ENCODE data around the gene CHST12. TPM values are rescaled to one million over a fixed set of nuclear protein-coding genes. Genes with fewer than 3 reads are reported as not detected.

Gene CHST12
- total and polyA plus RNA-seq, 2 experiments from 2014 or later, result 7.2 to 21.5 TPM

DNA sequence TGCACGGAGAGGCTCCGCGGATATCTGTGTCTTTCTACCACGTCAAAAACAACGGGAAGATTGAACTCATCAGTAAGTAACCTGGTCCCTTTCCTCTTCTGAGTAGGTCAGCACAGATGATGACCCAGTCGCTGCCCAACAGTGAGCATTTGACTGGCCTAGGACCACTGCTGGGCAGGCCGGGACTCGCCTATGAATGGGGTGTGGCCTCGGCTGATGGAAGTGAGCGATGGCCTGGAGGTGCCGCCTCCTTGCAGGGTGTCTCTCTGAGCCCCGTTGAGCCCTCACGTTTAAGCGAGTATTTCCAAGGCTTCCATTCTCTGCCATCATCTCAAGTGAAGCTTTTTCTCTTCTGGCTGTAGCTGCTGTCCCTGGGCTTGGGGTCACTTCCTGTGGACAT lies 30.7 kb upstream of the CHST12 start:
- no peaks in the 10 kb centered on the region for H3K4me1 ChIP-seq (ENCODE audit: insufficient read depth)
- DNase-seq (ENCODE audit: low spot score), result no peak
- no peak overlapping the region for H3K27ac ChIP-seq
- H3K36me3 ChIP-seq (replicated peaks; ENCODE audit: insufficient read depth, low read depth), result no peaks in the 10 kb centered on the region
- TF ChIP-seq EZH2phosphoT487 (IDR thresholded peaks at IDR 0.05; ENCODE audit: low read depth, severe bottlenecking, unreplicated experiment), result no peak
- TF ChIP-seq, protein P1, sequence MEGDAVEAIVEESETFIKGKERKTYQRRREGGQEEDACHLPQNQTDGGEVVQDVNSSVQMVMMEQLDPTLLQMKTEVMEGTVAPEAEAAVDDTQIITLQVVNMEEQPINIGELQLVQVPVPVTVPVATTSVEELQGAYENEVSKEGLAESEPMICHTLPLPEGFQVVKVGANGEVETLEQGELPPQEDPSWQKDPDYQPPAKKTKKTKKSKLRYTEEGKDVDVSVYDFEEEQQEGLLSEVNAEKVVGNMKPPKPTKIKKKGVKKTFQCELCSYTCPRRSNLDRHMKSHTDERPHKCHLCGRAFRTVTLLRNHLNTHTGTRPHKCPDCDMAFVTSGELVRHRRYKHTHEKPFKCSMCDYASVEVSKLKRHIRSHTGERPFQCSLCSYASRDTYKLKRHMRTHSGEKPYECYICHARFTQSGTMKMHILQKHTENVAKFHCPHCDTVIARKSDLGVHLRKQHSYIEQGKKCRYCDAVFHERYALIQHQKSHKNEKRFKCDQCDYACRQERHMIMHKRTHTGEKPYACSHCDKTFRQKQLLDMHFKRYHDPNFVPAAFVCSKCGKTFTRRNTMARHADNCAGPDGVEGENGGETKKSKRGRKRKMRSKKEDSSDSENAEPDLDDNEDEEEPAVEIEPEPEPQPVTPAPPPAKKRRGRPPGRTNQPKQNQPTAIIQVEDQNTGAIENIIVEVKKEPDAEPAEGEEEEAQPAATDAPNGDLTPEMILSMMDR (IDR thresholded peaks at IDR 0.05; ENCODE audit: poor library complexity), result no peak
- TF ChIP-seq EZH2 (IDR thresholded peaks at IDR 0.05; ENCODE audit: borderline replicate concordance), result no peak
- no peak overlapping the region for H2AFZ ChIP-seq
- H3K4me3 ChIP-seq, result no peak overlapping the region
- peaks cover 5% of the 10 kb centered on the region for H4K20me1 ChIP-seq (ENCODE audit: insufficient read depth, poor library complexity, severe bottlenecking)
- H3K4me2 ChIP-seq, result no peak overlapping the region
- 94% methylated on average over 14 of the region's 14 CpGs for WGBS (ENCODE audit: low lambda C conversion rate, missing lambda C conversion rate)
- H3K9me2 ChIP-seq (replicated peaks; ENCODE audit: insufficient read depth), result no peaks in the 10 kb centered on the region
- peaks cover 22% of the 10 kb centered on the region for H3K79me2 ChIP-seq
- H3K27me3 ChIP-seq, result no peaks in the 10 kb centered on the region
- no peaks in the 10 kb centered on the region for H3K9me3 ChIP-seq (ENCODE audit: low read depth)

DNA sequence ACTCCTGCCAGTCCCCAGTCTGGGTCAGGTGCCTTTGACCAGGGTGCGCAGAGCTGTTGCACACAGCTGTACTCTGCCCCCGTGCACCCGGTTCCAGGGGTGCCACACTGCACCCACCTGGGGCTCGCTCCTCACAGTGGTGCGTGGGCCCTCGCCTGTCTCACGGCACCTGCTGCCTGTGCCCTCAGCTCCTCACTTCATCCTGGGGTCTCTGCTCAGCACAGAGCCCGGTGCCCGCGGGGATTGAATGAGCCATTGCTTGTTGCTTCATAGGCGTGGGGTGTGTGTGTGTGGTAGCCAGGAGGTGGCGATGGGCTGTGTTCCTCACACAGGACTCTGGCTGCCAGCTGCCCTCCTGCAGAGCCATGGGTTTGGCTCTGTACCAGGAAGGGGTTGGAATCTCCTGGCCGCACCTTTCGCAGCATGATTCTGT lies 30.3 kb upstream of the CHST12 start:
- no peak overlapping the region for H2AFZ ChIP-seq
- 97% methylated on average over 14 of the region's 14 CpGs for WGBS (ENCODE audit: low lambda C conversion rate, missing lambda C conversion rate)
- DNase-seq (ENCODE audit: low spot score), result no peak
- TF ChIP-seq EZH2 (IDR thresholded peaks at IDR 0.05; ENCODE audit: borderline replicate concordance), result no peak
- TF ChIP-seq, protein P1 (IDR thresholded peaks at IDR 0.05; ENCODE audit: poor library complexity), result no peak
- no peak for TF ChIP-seq EZH2phosphoT487 (IDR thresholded peaks at IDR 0.05; ENCODE audit: low read depth, severe bottlenecking, unreplicated experiment)
- peaks cover 22% of the 10 kb centered on the region for H3K79me2 ChIP-seq
- H3K9me2 ChIP-seq (replicated peaks; ENCODE audit: insufficient read depth), result no peaks in the 10 kb centered on the region
- H4K20me1 ChIP-seq (ENCODE audit: insufficient read depth, poor library complexity, severe bottlenecking), result peaks cover 5% of the 10 kb centered on the region
- H3K27me3 ChIP-seq, result no peaks in the 10 kb centered on the region
- H3K4me2 ChIP-seq, result no peak overlapping the region
- H3K9me3 ChIP-seq (ENCODE audit: low read depth), result no peaks in the 10 kb centered on the region
- no peaks in the 10 kb centered on the region for H3K36me3 ChIP-seq (replicated peaks; ENCODE audit: insufficient read depth, low read depth)
- H3K27ac ChIP-seq, result no peak overlapping the region
- H3K4me1 ChIP-seq (ENCODE audit: insufficient read depth), result no peaks in the 10 kb centered on the region
- H3K4me3 ChIP-seq, result no peak overlapping the region

DNA sequence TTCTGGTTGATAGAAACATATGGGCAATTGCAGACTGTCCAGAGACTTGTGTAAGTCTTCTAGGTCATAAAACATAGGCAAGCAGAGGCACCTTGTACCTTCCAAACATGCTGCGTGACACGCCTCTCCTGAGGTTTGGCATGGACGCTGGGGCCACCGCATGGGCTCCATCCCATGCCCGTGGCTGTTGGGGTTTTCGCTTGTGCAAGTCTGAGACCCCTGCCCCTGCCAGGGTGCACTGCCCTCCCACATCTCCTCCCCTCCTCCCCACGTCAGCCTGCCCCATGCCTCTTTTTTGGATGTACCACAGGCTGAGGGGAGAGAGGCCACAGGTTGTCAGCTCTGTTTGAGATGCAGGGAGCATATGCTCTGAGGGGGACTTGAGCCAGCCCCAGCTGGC lies 29.8 kb upstream of the CHST12 start:
- peaks cover 10% of the 10 kb centered on the region for H4K20me1 ChIP-seq (ENCODE audit: insufficient read depth, poor library complexity, severe bottlenecking)
- H3K36me3 ChIP-seq (replicated peaks; ENCODE audit: insufficient read depth, low read depth), result no peaks in the 10 kb centered on the region
- H2AFZ ChIP-seq, result no peak overlapping the region
- 93% methylated on average over 7 of the region's 7 CpGs for WGBS (ENCODE audit: low lambda C conversion rate, missing lambda C conversion rate)
- TF ChIP-seq, protein P1 (IDR thresholded peaks at IDR 0.05; ENCODE audit: poor library complexity), result no peak
- no peak for TF ChIP-seq EZH2 (IDR thresholded peaks at IDR 0.05; ENCODE audit: borderline replicate concordance)
- no peak for TF ChIP-seq EZH2phosphoT487 (IDR thresholded peaks at IDR 0.05; ENCODE audit: low read depth, severe bottlenecking, unreplicated experiment)
- no peaks in the 10 kb centered on the region for H3K9me3 ChIP-seq (ENCODE audit: low read depth)
- no peaks in the 10 kb centered on the region for H3K27me3 ChIP-seq
- H3K27ac ChIP-seq, result no peak overlapping the region
- no peak for DNase-seq (ENCODE audit: low spot score)
- H3K4me3 ChIP-seq, result no peak overlapping the region
- H3K4me2 ChIP-seq, result no peak overlapping the region
- peaks cover 22% of the 10 kb centered on the region for H3K79me2 ChIP-seq
- H3K4me1 ChIP-seq (ENCODE audit: insufficient read depth), result no peaks in the 10 kb centered on the region
- no peaks in the 10 kb centered on the region for H3K9me2 ChIP-seq (replicated peaks; ENCODE audit: insufficient read depth)

DNA sequence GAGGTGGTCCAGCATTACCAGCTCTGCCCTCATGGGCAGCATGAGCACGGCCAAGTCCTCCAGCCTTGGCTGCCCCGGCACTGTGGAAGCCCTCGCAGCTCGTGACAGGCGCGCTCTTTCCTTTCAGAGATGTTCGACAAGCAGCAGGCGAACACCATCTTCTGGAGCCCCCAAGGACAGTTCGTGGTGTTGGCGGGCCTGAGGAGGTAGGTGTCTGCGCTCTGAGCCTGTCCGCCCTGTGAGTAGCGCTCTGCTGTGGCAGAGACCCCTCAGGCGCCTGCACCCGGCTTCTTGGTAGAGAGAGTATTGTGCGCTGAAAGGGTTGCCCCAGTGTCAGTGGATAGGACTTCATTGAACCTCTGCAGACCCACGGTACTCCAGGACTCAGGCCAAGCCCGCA lies 29.0 kb upstream of the CHST12 start:
- Histone ChIP-seq H2AFZ (no peak overlapping the region), H3K4me1 (ENCODE audit: insufficient read depth) (no peaks in the 10 kb centered on the region), H3K4me3 (no peak overlapping the region), H3K79me2 (peaks cover 22% of the 10 kb centered on the region), H3K27me3 (no peaks in the 10 kb centered on the region), H3K4me2 (no peak overlapping the region), H4K20me1 (ENCODE audit: insufficient read depth, poor library complexity, severe bottlenecking) (peaks cover 13% of the 10 kb centered on the region), H3K36me3 (replicated peaks; ENCODE audit: insufficient read depth, low read depth) (no peaks in the 10 kb centered on the region), H3K9me3 (ENCODE audit: low read depth) (no peaks in the 10 kb centered on the region), H3K9me2 (replicated peaks; ENCODE audit: insufficient read depth) (no peaks in the 10 kb centered on the region), H3K27ac (no peak overlapping the region)
- 98% methylated on average over 18 of the region's 18 CpGs for WGBS (ENCODE audit: low lambda C conversion rate, missing lambda C conversion rate)
- no peak for DNase-seq (ENCODE audit: low spot score)
- TF ChIP-seq, protein P1 (IDR thresholded peaks at IDR 0.05; ENCODE audit: poor library complexity), result no peak
- no peak for TF ChIP-seq EZH2 (IDR thresholded peaks at IDR 0.05; ENCODE audit: borderline replicate concordance)
- TF ChIP-seq EZH2phosphoT487 (IDR thresholded peaks at IDR 0.05; ENCODE audit: low read depth, severe bottlenecking, unreplicated experiment), result no peak

Measured in hepatocyte (in vitro differentiated cells).